HG02943 (cell line): Measurements from ENCODE around the gene MAT2A.
"Not testable (repeated sequence)": the region's sequence is repeated elsewhere in the genome, so short reads cannot be mapped to it uniquely, and the experiment has no call there.

Experiments
- ATAC-seq: cut with Tn5 transposase; IDR thresholded peaks from one replicate; pipeline ENCODE4 v1.9.1; 2021; ENCODE audit warnings: mild to moderate bottlenecking, low read depth, moderate library complexity; ENCODE audit not compliant: unreplicated experiment

MAT2A gene

DNA sequence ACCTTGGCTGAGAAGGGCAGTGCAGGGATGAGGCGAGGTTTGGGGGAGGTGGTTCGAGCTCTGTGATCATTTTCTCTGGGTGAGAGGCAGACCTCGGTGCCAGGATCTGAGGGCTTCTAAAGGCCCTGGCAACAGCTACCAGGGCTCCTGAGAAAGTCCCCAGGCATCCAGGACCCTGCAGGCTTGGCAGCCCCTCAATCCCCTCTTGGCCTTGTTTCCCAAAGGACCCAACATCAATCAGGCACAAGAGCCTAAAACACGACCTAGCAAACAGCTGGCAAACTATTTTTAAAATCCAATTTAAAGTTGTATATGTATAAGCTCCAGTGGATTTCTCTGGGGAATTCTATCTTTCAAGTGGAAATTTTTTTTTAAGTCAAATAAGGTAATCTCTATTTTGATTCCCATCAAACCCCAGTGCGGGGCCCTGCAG is 15.0 kb upstream of the MAT2A start:
- no peak for ATAC-seq

DNA sequence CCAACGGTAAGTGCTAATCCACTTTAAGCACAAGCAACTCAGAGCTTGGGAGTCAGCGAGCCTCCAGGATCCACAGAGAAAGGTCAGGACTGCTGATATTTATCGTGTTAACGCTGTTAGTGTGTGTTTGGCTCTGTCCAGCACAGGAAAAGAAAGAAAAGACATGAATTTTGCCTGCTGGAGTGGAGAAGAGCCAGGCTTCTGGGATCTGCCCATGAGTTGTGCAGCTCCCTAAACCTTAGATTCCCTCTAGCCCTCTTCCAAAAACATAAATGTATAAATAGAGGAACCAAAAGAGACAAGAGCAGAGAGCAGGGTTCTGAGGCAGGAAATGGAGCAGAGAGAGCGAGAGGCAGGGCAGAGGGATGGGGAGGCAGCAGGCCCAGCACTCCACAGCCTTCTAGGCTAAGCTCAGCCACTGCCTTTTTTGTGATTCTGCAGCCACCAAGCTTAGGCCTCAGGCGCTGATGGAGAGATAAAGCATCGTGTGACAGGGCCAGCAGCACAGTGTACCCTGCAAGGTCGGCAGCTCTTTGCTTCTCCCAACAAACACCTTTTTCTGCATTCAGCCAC is 14.5 kb upstream of the MAT2A start:
- ATAC-seq: no peak

DNA sequence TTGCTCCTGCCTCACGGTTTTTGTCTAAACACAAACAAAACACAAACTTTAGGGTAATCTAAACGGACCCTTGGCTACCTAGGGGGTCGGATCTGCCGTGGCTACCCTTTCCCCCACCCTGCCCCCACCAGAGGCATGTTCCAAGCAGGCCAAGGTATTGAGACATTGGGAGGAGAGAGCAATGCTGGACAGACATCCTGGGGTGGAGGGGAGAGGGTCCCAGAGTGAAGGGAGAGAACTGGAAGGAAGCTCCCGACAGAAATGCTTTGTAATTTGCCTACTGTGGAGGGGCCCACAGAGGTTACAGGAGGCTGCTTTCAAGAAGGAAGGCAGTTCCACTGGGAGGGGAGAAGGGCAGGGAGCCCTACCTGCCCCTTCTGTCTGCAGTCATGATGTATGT is 13.9 kb upstream of the MAT2A start:
- no peak for ATAC-seq

DNA sequence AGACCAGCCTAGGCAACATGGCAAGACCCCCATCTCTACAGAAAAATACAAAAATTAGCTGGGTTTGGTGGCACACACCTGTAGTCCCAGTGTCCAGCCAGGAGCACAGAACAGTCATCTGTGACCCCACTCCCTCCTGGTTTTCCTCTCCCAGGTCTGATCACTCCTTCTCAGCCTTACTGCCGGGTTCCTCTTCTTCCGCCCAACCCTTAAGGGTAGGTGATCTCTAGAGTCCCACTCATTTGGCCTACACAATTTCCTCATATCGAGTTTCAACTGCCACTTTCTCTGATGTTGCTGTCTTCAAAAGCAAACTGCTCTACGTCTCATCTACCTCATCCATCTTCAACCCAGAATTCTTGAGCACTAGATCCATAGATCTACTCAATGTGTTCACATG is 13.4 kb upstream of the MAT2A start:
- no peak for ATAC-seq

DNA sequence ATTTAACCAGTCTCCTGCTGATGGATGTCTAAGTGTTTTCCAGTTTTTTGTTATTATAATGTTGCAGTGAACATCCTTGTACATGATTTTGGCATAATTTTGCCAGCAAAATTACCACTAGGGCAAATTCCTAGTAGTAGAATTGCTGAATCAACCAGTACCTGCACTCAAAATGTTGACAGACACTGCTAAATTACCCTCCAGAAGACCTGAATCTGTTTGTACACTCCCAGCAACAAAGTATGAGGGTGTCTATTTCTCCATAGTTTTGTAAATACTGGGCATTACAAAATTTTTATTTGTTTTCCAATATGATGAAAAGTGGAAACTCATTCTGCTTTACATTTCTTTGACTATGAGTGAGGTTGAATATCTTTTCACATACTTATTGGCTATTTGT is 11.2 kb upstream of the MAT2A start:
- no peak for ATAC-seq

DNA sequence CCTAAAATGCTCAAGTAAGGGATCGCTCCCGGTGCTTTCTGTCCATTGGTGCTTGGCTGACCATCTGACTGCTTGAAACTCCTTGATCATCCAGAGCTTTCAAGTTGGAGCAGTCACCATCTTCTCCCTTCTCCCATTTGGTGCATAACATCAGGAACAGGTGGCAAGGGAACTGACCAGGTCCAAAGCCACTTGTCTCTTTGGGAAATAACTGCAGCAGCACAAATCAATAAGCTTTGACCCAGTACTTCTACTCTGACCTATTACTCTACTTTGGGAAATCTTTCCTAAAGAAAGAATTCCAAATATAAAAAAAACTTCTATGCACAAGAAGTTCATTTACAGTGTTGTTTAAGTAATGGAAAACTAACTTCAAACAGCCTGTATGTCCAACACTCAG is 10.6 kb upstream of the MAT2A start:
- no peak for ATAC-seq

DNA sequence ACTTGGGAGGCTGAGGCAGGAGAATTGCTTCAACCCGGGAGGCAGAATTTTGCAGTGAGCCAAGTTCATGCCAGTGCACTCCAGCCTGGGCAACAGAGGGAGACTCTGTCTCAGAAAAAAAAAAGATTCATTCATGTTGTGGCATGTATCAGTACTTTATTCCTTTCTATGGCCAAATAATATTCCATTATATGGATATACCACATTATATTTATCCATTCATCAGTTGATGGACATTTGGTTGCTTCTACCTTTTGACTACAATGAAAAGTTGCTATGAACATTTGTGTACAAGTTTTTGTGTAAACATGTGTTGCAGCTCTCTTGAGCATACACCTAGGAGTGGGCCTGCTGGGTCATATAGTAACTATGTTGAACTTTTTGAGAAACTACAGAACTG is 9.2 kb upstream of the MAT2A start:
- no peak for ATAC-seq

DNA sequence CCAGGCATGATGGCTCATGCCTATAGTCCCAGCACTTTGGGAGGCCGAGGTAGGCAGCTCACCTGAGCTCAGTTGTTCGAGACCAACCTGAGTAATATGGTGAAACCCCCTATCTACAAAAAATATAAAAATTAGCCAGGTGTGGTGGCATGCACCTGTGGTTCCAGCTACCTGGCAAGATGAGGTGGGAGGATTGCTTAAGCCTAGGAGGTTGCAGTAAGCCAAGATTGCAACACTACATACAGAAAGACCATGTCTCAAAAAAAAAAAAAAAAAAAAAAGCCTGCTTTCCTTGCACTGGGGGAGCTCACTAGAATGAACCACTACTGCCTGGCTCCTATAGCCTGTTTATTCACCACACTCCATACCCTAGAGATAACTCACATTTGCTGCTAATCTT is 7.4 kb upstream of the MAT2A start:
- ATAC-seq: no peak

DNA sequence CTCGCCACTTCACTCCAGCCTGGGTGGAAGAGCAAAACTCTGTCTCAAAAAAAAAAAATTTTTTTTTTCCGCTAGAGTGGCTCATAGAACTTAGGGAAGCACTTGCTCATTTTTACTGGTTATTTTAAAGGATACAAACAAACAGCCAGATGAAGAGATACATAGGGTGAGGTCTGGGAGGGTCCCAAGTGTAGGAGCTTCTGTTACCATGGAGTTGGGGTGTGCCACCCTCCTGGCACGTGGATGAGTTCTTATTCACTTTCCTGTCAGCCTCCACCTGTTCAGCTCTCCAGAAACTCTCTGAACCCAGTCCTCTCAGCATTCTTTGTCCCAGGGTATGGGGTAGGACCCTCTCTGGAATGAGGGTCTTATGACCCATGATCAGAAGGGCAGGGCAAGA is 4.9 kb upstream of the MAT2A start:
- ATAC-seq: no peak

DNA sequence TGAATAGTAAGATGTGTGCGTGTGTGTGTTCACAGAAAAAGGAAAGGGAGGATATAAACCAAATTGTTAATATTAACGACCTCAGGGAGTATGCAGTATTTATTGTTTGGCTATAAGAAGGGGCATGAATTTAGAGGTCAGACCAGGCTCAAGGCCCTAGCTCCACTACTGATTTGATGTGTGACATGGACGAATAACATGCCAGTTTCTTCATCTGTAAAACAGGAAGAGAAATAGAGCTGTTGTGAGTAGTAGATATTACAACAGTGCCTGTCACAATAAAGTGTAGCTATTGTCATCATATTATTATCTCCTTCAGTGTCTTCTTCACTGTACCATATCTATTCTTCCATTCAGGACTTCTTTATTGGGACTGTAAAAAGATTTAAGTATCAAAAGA is 4.1 kb upstream of the MAT2A start:
- ATAC-seq: no peak

DNA sequence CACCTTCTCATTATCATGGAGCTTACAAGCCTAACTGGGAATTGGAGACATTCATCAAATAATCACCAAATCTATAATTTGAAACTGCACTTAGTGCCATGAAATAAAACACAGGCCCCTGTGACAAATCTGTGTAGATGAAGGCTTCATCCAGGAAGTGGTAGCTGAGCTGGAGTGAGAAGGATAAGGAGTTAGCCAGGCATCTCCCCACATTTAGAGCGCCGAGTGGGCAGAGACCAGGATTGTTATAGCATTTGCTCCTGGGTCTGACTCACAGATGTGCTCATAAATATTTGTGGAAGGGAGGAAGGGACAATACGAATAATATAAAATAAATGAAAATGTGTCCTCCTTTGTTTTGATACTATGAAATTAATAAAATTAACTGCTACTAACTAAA is 2.5 kb upstream of the MAT2A start:
- ATAC-seq: no peak

DNA sequence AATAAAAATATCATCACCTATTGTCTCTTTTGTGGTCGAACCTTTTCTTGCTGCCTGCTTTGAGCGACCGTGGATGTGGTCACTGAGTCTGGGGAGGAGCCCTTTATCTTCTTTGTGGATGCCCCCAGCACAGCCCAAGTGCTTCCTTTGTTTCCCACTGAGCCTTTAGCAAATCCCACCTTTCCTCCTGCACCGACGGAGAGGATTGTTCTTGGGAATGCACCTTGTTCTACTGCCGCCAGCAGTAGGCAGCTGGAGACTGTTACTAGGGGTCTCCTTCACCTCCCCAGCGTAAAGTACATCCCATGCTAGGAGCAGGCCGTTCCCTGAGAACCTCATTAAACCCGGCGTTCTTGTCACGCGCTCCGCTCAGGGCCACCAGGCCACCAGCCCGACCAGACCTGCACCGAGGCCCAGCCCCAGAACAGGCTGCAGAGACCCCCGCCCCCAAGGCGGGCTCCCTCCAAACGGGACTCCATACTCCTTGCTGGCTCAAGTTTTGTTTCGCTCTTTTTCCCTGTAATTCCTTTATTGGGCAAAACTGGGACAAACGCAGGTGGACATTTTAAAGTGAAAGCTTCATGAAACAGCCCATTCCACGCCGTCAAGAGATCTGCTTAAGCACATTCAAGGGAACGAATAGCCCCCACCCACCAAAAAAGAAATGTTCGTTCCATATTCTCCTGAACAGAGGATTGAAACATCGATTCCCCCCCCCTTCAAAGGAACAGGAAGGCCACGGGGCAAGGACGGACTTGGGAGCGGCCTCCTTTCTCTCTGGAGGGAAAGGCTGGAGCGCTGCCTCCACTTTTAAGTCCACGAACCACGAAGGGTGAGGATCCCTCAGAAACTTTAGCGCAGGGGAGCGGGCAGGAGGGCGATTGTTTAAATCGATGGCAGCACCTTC is 1.1 kb upstream of the MAT2A start:
- ATAC-seq: no peak

DNA sequence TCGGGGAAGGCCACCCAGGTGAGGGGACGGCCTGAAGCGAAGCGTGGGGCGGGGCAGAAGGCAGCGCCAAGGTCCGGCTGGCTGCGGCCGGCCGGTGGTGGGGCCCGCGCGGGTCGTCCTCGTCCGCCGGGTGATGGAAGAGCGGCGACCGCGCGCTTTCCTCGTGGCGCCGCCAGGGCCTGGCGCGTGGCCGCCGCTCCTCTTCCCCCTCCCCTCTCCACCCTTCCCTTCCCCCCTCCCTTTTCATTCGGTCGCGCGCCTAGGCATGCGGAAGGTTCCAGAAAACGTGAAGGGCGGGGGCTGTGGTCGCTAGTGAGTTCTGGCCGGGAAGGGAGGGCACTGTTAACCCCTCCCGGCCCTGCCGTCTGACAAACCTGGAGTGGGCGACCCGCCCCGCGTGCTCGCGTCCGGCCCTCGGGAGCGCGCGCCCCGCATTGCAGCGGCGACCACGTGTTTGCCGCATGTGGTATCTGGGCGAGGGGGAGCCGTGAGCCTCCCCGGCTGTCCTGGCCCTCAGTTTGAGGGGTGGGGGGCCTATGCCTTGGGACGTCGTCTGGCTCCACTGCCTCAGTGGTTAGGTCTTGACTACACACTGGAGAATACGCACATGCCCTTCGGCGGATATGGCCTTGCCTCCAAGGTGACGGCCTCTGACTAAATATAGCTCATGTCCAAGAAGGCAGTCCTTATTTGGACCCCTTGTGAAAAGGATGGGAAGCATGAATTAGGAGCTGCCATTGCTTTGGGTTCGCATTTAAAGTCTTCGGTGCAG is 579 bp downstream of the MAT2A start:
- peak; percentile 28 for ATAC-seq

DNA sequence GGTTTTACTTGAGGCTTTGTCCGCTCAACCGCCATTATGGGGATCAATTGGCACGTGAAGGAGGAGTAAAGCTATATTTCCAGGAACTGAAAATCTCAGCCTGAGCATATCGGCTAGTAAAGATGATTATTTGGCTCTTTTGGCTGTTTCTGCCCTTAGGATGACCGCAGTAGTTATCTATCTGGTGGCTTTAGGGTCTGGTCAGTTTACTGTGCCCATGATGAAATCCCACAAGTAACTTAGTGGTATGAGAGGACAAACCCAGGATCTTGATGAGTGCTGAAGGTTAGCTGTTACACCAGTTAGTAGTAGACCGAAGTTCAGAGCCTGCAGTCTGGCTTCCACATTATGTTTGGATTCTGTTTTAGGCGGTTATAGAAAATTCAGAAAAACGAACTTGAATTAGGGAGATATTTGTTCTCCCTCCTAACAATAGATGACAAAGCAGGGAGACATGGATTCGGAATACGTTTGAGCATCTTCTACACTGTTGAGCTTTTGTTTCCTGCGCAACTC is 1.2 kb downstream of the MAT2A start:
- ATAC-seq: no peak

DNA sequence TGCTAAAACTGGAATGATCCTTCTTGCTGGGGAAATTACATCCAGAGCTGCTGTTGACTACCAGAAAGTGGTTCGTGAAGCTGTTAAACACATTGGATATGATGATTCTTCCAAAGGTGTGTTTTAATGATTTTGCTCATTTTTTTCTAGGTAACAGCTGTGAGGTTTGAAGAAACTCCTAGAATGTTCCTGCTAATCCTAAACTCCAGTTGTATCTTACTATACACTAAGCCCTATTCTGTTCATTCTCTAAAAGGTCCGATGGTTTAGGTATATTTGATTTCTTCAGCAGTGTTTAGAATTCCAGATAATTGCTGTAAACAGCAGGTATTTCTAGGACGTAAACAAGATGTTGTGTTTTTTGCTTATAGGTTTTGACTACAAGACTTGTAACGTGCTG is 2.3 kb downstream of the MAT2A start:
- ATAC-seq: no peak

DNA sequence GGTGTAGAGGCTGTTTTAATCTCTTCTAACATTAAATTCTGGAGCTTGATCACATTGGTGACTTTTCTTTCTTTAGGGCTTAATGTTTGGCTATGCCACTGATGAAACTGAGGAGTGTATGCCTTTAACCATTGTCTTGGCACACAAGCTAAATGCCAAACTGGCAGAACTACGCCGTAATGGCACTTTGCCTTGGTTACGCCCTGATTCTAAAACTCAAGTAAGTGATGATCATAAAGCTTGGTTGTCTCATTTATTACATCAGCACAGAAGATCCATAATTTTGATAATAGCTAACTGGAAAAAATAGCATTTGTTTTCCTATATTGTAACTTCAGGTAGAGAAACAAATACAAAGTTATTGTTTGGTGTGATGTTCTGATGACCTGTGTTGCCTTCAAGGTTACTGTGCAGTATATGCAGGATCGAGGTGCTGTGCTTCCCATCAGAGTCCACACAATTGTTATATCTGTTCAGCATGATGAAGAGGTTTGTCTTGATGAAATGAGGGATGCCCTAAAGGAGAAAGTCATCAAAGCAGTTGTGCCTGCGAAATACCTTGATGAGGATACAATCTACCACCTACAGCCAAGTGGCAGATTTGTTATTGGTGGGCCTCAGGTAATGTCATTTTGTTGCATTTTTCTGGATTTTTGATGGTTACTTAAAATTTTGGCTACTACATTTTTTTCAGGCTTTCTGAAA is 2.9 kb downstream of the MAT2A start:
- ATAC-seq: no peak

DNA sequence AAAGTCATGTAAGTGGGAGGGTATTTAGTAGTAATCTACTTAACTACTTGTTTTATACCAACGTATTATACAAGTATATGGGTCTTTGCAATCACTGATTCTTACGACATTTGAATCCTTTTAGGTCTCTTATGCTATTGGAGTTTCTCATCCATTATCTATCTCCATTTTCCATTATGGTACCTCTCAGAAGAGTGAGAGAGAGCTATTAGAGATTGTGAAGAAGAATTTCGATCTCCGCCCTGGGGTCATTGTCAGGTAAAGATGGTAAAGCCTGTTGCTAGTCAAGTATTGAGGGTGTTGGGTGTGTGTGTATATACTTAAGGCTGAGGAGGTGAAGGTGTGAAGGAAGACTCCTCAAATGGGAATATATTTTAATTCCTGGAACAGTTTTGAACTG is 3.8 kb downstream of the MAT2A start:
- no peak for ATAC-seq

DNA sequence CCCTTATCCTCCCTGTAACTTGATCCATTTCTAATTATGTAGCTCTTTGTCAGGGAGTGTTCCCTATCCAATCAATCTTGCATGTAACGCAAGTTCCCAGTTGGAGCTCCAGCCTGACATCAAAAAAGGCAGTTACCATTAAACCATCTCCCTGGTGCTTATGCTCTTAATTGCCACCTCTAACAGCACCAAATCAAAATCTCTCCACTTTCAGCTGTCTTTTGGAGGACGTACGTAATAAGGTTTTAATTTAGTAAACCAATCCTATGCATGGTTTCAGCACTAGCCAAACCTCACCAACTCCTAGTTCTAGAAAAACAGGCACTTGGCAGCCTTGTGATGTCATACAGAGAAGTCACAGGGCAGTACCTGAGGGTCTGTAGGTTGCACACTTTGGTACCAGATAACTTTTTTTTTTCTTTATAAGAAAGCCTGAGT is 5.3 kb downstream of the MAT2A start:
- not testable (repeated sequence) for ATAC-seq

DNA sequence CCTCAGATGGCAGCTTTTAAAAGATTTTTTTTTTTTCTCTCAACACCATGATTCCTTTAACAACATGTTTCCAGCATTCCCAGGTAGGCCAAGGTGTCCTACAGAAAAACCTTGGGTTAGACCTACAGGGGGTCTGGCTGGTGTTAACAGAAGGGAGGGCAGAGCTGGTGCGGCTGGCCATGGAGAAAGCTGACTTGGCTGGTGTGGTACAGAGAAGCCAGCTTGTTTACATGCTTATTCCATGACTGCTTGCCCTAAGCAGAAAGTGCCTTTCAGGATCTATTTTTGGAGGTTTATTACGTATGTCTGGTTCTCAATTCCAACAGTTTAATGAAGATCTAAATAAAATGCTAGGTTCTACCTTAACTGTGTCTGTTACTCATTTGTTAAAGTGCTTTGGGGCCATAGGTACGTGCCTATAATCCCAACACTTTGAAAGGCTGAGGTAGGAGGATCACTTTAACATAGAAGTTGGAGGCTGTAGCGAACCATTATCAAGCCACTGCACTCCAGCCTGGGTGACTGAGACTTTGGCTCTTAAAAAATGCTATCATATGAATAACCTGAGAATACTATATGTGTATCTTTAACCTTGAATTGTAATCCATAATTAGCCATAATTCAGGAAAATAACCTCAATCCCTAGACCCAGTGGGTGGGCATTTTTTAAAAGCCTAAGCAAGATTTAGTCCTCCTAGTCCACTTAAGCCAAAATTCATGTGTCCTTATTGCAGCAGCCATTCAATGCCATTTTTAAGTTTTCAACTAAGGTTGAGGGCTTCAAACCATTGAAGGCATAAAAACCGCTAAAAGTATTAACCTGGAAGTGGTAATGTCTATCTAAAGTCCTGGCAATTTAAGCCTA is 6.2 kb downstream of the MAT2A start:
- ATAC-seq: not testable (repeated sequence)

DNA sequence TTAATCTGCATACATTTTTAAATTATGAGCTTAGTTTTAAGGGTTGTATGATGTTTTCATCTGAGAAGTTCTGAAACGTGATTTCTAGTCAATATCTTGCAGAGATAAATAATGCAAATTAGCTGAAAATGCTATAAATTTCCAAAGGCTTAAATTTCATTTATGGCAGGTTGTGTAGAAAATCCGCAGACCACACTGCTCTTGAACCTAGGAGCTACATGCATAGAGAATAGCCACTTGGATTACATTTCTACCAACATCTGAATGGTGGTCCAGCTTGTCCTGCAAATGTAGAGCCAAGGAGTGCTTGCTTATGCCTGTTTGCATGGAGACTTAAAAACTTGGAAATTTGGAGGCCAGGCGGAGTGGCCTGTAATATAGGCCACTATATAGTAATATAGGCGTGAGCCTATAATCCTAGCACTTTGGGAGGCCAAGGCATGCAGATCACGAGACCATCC is 6.8 kb downstream of the MAT2A start:
- no peak for ATAC-seq
